Astrocyte (in vitro differentiated cells and primary cell): ENCODE data around the gene PSG11.
"Not testable (repeated sequence)": the region's sequence is repeated elsewhere in the genome, so short reads cannot be mapped to it uniquely, and the experiment has no call there.

Experiments used
- EZH2 ChIP-seq: IDR thresholded peaks from 2 replicates; pipeline ENCODE4 v1.6.1; 2012; ENCODE audit warnings: mild to moderate bottlenecking, low read length, inconsistent platforms; ENCODE audit not compliant: insufficient read depth
- TF ChIP-seq, protein P1 (sequence below): IDR thresholded peaks from 2 replicates; pipeline ENCODE4 v1.5.1; 2011; ENCODE audit warnings: low read depth, mild to moderate bottlenecking, inconsistent platforms, low read length, moderate library complexity; ENCODE audit not compliant: insufficient read depth

DNA sequence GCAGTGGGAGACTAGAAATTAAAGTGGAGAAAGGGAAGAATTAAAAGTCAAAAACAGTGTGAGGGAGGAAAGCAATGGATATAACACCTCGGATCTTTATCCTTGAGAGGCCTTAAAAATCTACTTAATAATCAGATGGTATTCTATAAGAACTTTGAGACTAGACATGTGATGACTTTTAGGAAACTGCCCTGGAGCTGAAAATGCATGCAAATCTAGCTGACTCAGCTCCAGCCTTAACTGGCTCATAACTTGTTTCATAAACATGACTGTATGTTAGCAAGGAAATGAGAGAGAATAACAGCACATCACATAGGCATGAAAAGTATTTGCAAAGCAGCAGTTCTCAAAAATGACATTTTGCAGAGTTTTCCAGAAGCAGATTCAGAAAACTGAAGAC lies 38.1 kb downstream of the PSG11 start:
- TF ChIP-seq, protein P1, sequence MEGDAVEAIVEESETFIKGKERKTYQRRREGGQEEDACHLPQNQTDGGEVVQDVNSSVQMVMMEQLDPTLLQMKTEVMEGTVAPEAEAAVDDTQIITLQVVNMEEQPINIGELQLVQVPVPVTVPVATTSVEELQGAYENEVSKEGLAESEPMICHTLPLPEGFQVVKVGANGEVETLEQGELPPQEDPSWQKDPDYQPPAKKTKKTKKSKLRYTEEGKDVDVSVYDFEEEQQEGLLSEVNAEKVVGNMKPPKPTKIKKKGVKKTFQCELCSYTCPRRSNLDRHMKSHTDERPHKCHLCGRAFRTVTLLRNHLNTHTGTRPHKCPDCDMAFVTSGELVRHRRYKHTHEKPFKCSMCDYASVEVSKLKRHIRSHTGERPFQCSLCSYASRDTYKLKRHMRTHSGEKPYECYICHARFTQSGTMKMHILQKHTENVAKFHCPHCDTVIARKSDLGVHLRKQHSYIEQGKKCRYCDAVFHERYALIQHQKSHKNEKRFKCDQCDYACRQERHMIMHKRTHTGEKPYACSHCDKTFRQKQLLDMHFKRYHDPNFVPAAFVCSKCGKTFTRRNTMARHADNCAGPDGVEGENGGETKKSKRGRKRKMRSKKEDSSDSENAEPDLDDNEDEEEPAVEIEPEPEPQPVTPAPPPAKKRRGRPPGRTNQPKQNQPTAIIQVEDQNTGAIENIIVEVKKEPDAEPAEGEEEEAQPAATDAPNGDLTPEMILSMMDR = not testable (repeated sequence)
- TF ChIP-seq EZH2 = not testable (repeated sequence)
